ENCODE measurements around the gene PCDHGC5.

DNA sequence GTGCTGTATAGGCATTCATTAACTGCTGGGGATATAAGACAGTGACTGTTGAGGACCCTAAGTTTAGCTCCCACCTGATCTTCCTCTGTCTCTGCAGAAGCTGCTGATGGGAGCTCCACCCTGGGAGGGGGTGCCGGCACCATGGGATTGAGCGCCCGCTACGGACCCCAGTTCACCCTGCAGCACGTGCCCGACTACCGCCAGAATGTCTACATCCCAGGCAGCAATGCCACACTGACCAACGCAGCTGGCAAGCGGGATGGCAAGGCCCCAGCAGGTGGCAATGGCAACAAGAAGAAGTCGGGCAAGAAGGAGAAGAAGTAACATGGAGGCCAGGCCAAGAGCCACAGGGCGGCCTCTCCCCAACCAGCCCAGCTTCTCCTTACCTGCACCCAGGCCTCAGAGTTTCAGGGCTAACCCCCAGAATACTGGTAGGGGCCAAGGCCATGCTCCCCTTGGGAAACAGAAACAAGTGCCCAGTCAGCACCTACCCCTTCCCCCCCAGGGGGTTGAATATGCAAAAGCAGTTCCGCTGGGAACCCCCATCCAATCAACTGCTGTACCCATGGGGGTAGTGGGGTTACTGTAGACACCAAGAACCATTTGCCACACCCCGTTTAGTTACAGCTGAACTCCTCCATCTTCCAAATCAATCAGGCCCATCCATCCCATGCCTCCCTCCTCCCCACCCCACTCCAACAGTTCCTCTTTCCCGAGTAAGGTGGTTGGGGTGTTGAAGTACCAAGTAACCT lies 22.1 kb downstream of the PCDHGC5 start:
- TF ChIP-seq, protein P1, sequence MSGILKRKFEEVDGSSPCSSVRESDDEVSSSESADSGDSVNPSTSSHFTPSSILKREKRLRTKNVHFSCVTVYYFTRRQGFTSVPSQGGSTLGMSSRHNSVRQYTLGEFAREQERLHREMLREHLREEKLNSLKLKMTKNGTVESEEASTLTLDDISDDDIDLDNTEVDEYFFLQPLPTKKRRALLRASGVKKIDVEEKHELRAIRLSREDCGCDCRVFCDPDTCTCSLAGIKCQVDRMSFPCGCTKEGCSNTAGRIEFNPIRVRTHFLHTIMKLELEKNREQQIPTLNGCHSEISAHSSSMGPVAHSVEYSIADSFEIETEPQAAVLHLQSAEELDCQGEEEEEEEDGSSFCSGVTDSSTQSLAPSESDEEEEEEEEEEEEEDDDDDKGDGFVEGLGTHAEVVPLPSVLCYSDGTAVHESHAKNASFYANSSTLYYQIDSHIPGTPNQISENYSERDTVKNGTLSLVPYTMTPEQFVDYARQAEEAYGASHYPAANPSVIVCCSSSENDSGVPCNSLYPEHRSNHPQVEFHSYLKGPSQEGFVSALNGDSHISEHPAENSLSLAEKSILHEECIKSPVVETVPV (CRISPR knock-in tag; IDR thresholded peaks at IDR 0.05), result no peak
- TF ChIP-seq ZNF8 (CRISPR knock-in tag; IDR thresholded peaks at IDR 0.05), result no peak
- TF ChIP-seq GLIS3 (CRISPR knock-in tag; IDR thresholded peaks at IDR 0.05), result no peak
- TF ChIP-seq RARB (CRISPR knock-in tag; IDR thresholded peaks at IDR 0.05), result no peak
- TF ChIP-seq PPARA (CRISPR knock-in tag; IDR thresholded peaks at IDR 0.05; ENCODE audit: borderline replicate concordance), result no peak
- no peak for TF ChIP-seq BACH2 (CRISPR knock-in tag; IDR thresholded peaks at IDR 0.05; ENCODE audit: borderline replicate concordance)
- no peak for TF ChIP-seq ARNTL (CRISPR knock-in tag; IDR thresholded peaks at IDR 0.05; ENCODE audit: borderline replicate concordance, low read depth)

All from SK-N-SH treated with all-trans-retinoic acid at 6 μM for 48 hours (cell line).